K562 (cell line): ENCODE data around the gene NAV2.

Experiments
- CBX3 ChIP-seq, 2 experiments: IDR thresholded peaks; 1 replicate in 1 of 2; 2 replicates in 1 of 2; pipeline ENCODE4 v1.6.1; 2012; ENCODE audit warnings: inconsistent platforms in 2 of 2, low read length in 2 of 2, borderline replicate concordance in 1 of 2, control low read depth in 1 of 2
- EHMT2 ChIP-seq: fragments of 450-650 bp; IDR thresholded peaks from 2 replicates; pipeline ENCODE4 v1.6.1; 2018; ENCODE audit warnings: antibody characterized with exemption
- EZH2 ChIP-seq: IDR thresholded peaks from 2 replicates; pipeline ENCODE4 v1.6.1; 2012; ENCODE audit warnings: low read depth, mild to moderate bottlenecking, inconsistent platforms, low read length, borderline replicate concordance
- TCF7L2 ChIP-seq: fragments of 150-350 bp; IDR thresholded peaks from 2 replicates; pipeline ENCODE4 v1.6.1; 2016; ENCODE audit warnings: low read depth, mild to moderate bottlenecking, low read length, moderate library complexity
- TF ChIP-seq, protein P1 (sequence below), 3 experiments: IDR thresholded peaks in 2 of 3; conservative IDR thresholded peaks in 1 of 3; 2 replicates each; pipeline ENCODE4 v1.5.1; 2011 to 2012; ENCODE audit warnings: low read length in 3 of 3, mild to moderate bottlenecking in 3 of 3, control low read depth in 2 of 3, improper control_type of control experiment in 1 of 3, inconsistent platforms in 1 of 3, low read depth in 1 of 3, mixed read lengths in 1 of 3, moderate library complexity in 1 of 3; ENCODE audit not compliant: insufficient read depth in 2 of 3
- TF ChIP-seq, protein P2 (sequence below): fragments of 450-650 bp; formaldehyde crosslinking; IDR thresholded peaks from 2 replicates; pipeline ENCODE4 v1.4.0; 2022; ENCODE audit warnings: mild to moderate bottlenecking, moderate library complexity

DNA sequence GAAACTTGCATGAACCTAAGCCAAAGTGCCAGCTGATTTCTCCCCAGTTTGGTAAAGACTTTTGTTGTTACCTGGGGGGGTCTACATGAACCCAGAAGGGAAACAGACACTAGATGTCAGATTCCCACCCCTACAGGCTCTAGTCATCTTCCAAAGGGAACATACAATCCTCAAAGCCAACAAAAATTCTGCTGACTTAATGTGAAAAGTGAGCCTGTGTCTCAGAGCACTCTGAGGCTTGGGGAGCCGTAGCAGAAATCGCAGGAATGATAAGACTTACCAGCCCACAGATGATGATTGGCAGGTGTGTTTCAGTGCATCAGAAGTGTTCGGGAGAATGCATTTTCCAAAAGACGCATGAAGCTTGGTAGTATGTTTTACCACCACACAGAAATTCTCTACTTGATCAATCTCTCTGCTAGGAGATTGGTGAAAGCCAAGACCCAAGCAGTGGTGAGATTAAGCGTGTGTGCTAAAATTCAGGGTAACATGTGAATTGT lies 260.5 kb downstream of the NAV2 start:
- TF ChIP-seq, protein P1, sequence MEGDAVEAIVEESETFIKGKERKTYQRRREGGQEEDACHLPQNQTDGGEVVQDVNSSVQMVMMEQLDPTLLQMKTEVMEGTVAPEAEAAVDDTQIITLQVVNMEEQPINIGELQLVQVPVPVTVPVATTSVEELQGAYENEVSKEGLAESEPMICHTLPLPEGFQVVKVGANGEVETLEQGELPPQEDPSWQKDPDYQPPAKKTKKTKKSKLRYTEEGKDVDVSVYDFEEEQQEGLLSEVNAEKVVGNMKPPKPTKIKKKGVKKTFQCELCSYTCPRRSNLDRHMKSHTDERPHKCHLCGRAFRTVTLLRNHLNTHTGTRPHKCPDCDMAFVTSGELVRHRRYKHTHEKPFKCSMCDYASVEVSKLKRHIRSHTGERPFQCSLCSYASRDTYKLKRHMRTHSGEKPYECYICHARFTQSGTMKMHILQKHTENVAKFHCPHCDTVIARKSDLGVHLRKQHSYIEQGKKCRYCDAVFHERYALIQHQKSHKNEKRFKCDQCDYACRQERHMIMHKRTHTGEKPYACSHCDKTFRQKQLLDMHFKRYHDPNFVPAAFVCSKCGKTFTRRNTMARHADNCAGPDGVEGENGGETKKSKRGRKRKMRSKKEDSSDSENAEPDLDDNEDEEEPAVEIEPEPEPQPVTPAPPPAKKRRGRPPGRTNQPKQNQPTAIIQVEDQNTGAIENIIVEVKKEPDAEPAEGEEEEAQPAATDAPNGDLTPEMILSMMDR (IDR thresholded peaks at IDR 0.05 in 2 of 3, conservative IDR thresholded peaks at IDR 0.05 in 1 of 3; ENCODE audit: insufficient read depth in 2 of 3, low read depth in 1 of 3, low read length in 3 of 3) = no peak
- TF ChIP-seq EZH2 (no peak), EHMT2 (no peak), CBX3 (IDR thresholded peaks at IDR 0.05; ENCODE audit: borderline replicate concordance in 1 of 2, low read length in 2 of 2) (no peak), TCF7L2 (no peak)
- TF ChIP-seq, protein P2, sequence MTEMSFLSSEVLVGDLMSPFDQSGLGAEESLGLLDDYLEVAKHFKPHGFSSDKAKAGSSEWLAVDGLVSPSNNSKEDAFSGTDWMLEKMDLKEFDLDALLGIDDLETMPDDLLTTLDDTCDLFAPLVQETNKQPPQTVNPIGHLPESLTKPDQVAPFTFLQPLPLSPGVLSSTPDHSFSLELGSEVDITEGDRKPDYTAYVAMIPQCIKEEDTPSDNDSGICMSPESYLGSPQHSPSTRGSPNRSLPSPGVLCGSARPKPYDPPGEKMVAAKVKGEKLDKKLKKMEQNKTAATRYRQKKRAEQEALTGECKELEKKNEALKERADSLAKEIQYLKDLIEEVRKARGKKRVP (CRISPR knock-in tag) = no peak
